PC-3 (cell line): ENCODE data around the gene RND1. TPM values are rescaled to one million over a fixed set of nuclear protein-coding genes. Genes with fewer than 3 reads are reported as not detected.

Source experiments
- ATAC-seq: fragments of 200-7000 bp; cut with Tn5 transposase; 2 replicates; pipeline ENCODE4 v1.9.1; 2020; ENCODE audit warnings: mild to moderate bottlenecking, moderate library complexity
- BruUV-seq: library from RNA; stranded (reverse); fragments of 400-500 nt; replicated peaks from 2 replicates; lab custom pipeline; 2021; lab: Mats Ljungman, UMichigan
- CTCF ChIA-PET: fragments of 300-600 bp; sonication (Branson Sonifier 250); formaldehyde crosslinking; loops from one replicate; lab custom pipeline; 2022; ENCODE audit warnings: antibody characterized with exemption; lab: Charles Lee
- POLR2A ChIA-PET: fragments of 300-600 bp; sonication (Branson Sonifier 250); formaldehyde crosslinking; loops from one replicate; lab custom pipeline; 2022; ENCODE audit warnings: antibody characterized with exemption; ENCODE audit not compliant: unreplicated experiment; lab: Charles Lee
- DNase-seq: peaks from one replicate; pipeline ENCODE4 v3.0.0-alpha.2; 2015
- H2AFZ ChIP-seq: fragments of 300-600 bp; sonication (generic); 2 replicates; pipeline ENCODE4 v1.6.0; 2016; ENCODE audit warnings: antibody characterized with exemption, low read length
- H3F3A ChIP-seq: fragments of 300-600 bp; sonication (generic); one replicate; pipeline ENCODE4 v1.6.0; 2017; ENCODE audit warnings: antibody characterized with exemption, low read length, control low read depth, mild to moderate bottlenecking; ENCODE audit not compliant: unreplicated experiment
- H3K27ac ChIP-seq: fragments of 300-600 bp; sonication (generic); 2 replicates; pipeline ENCODE4 v1.5.1; 2016; ENCODE audit warnings: mild to moderate bottlenecking, low read length
- H3K27me3 ChIP-seq: fragments of 300-600 bp; sonication (generic); 2 replicates; pipeline ENCODE4 v1.6.1; 2016; ENCODE audit warnings: low read length, mixed read lengths
- H3K36me3 ChIP-seq: fragments of 300-600 bp; sonication (generic); 2 replicates; pipeline ENCODE4 v1.6.1; 2016; ENCODE audit warnings: low read depth, mixed run types, low read length, mixed read lengths
- H3K4me1 ChIP-seq: fragments of 300-600 bp; sonication (generic); 2 replicates; pipeline ENCODE4 v1.5.1; 2016; ENCODE audit warnings: low read length; ENCODE audit not compliant: insufficient read depth
- H3K4me2 ChIP-seq: fragments of 300-600 bp; sonication (generic); 2 replicates; pipeline ENCODE4 v1.6.0; 2016; ENCODE audit warnings: low read length
- H3K4me3 ChIP-seq: fragments of 300-600 bp; sonication (generic); 2 replicates; pipeline ENCODE4 v1.5.1; 2016; ENCODE audit warnings: mild to moderate bottlenecking, low read length, mixed read lengths
- H3K79me2 ChIP-seq: fragments of 300-600 bp; sonication (generic); 2 replicates; pipeline ENCODE4 v1.6.1; 2017; ENCODE audit warnings: low read length, mixed read lengths
- H3K9ac ChIP-seq: fragments of 300-600 bp; sonication (generic); 2 replicates; pipeline ENCODE4 v1.6.0; 2016; ENCODE audit warnings: mild to moderate bottlenecking, low read length
- H3K9me2 ChIP-seq: fragments of 300-600 bp; sonication (generic); replicated peaks from 2 replicates; pipeline ENCODE4 v1.6.1; 2016; ENCODE audit warnings: mixed run types, low read length, mixed read lengths
- H3K9me3 ChIP-seq: fragments of 300-600 bp; sonication (generic); 2 replicates; pipeline ENCODE4 v1.6.1; 2016; ENCODE audit warnings: low read length, mixed read lengths
- H4K20me1 ChIP-seq: fragments of 300-600 bp; sonication (generic); 2 replicates; pipeline ENCODE4 v1.6.1; 2016; ENCODE audit warnings: low read length, mixed read lengths
- EZH2 ChIP-seq: fragments of 300-600 bp; sonication (generic); IDR thresholded peaks from one replicate; pipeline ENCODE4 v1.6.1; 2017; ENCODE audit warnings: antibody characterized with exemption, mild to moderate bottlenecking, low read length; ENCODE audit not compliant: unreplicated experiment
- EZH2phosphoT487 ChIP-seq: fragments of 300-600 bp; sonication (generic); IDR thresholded peaks from 2 replicates; pipeline ENCODE4 v1.6.1; 2018; ENCODE audit warnings: mild to moderate bottlenecking, antibody characterized with exemption, low read length, borderline replicate concordance
- intact Hi-C: fragments of 100-400 bp; cut with micrococcal nuclease; formaldehyde crosslinking; loops from 2 replicates; pipeline ENCODE4 v1.9.0; 2023
- total RNA-seq: library from RNA; depleted of rRNA; stranded (reverse); fragments of >200 nt; gene quantifications from 2 replicates; pipeline ENCODE4 v1.2.3, GENCODE V29; 2014
- TF ChIP-seq, protein P1 (sequence below): fragments of 300-600 bp; sonication (generic); conservative IDR thresholded peaks from 2 replicates; pipeline ENCODE4 v1.5.1; 2017; ENCODE audit warnings: antibody characterized with exemption, low read depth, mild to moderate bottlenecking, low read length

RND1 gene
- total RNA-seq, 1 experiment from 2014 or later = 8.3 TPM

DNA sequence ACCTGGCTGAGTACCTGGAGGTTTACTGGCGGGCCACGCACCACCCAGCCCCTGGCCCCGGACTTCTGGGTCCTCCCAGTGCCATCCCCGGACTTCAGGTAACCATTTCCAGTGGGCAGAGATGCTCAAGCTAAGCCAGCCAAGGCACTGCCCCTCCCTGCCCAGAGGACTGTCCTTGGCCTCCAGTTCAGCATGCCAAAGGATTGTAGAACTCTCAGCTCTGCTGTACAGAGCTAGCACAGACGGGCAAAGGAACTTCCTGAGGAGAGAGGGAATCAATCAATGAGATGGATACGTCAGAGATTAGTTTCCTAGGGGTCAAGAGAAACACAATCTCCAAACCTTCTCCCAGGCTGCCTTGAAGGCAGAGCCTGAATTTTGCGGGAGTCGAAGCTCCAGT is 38.6 kb downstream of the RND1 start:
- Histone ChIP-seq H3K27me3 (no peaks in the 10 kb centered on the region), H3K4me2 (no peak overlapping the region), H3K4me1 (no peaks in the 10 kb centered on the region), H3K9ac (no peak overlapping the region), H3K36me3 (peaks cover 27% of the 10 kb centered on the region), H4K20me1 (no peaks in the 10 kb centered on the region), H3K4me3 (no peak overlapping the region), H3K79me2 (no peaks in the 10 kb centered on the region), H3K9me2 (no peaks in the 10 kb centered on the region), H3F3A (no peaks in the 10 kb centered on the region), H2AFZ (no peak overlapping the region), H3K9me3 (no peaks in the 10 kb centered on the region), H3K27ac (no peak overlapping the region)
- ChIA-PET CTCF (interaction anchor here (0.5 to 0.6 kb wide), 3 partner anchors 220 to 1013 kb away, joined by 3 to 5 read pairs (median 4); no protein-coding TSS in a partner anchor), POLR2A (interaction anchor here (0.7 kb wide), 1 partner anchor 491 kb away, joined by 3 read pairs; no protein-coding TSS in a partner anchor)
- intact Hi-C loops = no loop called here
- BruUV-seq = no TSS peak
- DNase-seq (no peak), ATAC-seq (no peak)
- TF ChIP-seq EZH2phosphoT487 = no peak
- no peak for TF ChIP-seq EZH2
- TF ChIP-seq, protein P1, sequence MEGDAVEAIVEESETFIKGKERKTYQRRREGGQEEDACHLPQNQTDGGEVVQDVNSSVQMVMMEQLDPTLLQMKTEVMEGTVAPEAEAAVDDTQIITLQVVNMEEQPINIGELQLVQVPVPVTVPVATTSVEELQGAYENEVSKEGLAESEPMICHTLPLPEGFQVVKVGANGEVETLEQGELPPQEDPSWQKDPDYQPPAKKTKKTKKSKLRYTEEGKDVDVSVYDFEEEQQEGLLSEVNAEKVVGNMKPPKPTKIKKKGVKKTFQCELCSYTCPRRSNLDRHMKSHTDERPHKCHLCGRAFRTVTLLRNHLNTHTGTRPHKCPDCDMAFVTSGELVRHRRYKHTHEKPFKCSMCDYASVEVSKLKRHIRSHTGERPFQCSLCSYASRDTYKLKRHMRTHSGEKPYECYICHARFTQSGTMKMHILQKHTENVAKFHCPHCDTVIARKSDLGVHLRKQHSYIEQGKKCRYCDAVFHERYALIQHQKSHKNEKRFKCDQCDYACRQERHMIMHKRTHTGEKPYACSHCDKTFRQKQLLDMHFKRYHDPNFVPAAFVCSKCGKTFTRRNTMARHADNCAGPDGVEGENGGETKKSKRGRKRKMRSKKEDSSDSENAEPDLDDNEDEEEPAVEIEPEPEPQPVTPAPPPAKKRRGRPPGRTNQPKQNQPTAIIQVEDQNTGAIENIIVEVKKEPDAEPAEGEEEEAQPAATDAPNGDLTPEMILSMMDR = no peak

DNA sequence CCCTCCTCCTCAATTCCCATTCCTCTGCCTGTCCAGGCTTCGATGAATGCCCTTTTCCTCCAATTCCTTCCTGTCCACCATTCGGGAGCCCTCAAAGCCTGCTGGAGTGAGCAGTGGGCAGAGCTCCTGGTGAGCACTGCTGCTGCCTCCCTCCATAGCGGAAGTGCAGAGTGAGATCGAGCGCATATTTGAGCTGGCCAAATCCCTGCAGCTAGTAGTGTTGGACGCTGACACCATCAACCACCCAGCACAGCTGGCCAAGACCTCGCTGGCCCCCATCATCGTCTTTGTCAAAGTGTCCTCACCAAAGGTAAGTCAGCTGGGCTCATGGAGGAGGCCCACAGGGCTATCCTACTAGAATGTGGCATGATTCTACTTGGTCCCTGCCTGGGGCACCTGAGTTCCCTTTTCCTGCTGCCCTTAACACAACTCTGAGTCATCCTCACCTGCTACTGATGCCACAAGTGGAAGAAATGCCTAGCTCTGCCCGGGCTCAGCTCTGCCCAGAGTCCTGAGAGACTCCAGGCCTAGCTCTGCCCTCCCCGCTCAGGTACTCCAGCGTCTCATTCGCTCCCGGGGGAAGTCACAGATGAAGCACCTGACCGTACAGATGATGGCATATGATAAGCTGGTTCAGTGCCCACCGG is 39.3 kb downstream of the RND1 start:
- BruUV-seq = no TSS peak
- ChIA-PET POLR2A (interaction anchor here (0.7 kb wide), 1 partner anchor 491 kb away, joined by 3 read pairs; no protein-coding TSS in a partner anchor), CTCF (interaction anchor here (0.5 to 0.6 kb wide), 2 partner anchors 17 to 259 kb away, joined by 4 to 8 read pairs; no protein-coding TSS in a partner anchor)
- peaks cover 20% of the 10 kb centered on the region for H3K36me3 ChIP-seq
- H3K9ac ChIP-seq = no peak overlapping the region
- H3K27me3 ChIP-seq = no peaks in the 10 kb centered on the region
- H3K4me1 ChIP-seq = no peaks in the 10 kb centered on the region
- ATAC-seq (peak; percentile 59), DNase-seq (peak; percentile 51)
- H3K4me2 ChIP-seq = no peak overlapping the region
- no peak overlapping the region for H2AFZ ChIP-seq
- intact Hi-C loops = no loop called here
- no peaks in the 10 kb centered on the region for H3K79me2 ChIP-seq
- H3K27ac ChIP-seq = no peak overlapping the region
- H4K20me1 ChIP-seq = no peaks in the 10 kb centered on the region
- no peaks in the 10 kb centered on the region for H3K9me2 ChIP-seq
- no peaks in the 10 kb centered on the region for H3K9me3 ChIP-seq
- TF ChIP-seq, protein P1 = no peak
- TF ChIP-seq EZH2phosphoT487 (no peak), EZH2 (no peak)
- no peak overlapping the region for H3K4me3 ChIP-seq
- H3F3A ChIP-seq = no peaks in the 10 kb centered on the region

DNA sequence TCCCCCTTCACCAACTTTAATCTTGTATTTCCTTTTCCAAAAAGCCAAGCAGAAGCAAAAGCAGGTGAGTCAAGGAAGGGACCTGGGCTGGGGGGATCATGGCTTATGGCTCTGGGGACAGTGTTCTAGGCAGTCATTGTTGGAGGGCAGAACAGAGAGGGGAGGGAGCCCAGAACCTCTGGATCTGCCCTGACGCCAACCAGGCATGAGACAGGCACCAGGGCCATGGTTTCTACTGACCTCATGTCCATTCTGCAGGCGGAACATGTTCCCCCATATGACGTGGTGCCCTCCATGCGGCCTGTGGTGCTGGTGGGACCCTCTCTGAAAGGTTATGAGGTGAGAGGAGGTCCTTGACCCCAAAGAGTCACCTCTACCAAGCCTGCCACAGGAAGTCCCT is 40.8 kb downstream of the RND1 start:
- no peaks in the 10 kb centered on the region for H3F3A ChIP-seq
- ChIA-PET POLR2A (no interaction called here), CTCF (no interaction called here)
- intact Hi-C loops = no loop called here
- no peaks in the 10 kb centered on the region for H3K27me3 ChIP-seq
- H3K4me3 ChIP-seq = no peak overlapping the region
- no peak overlapping the region for H3K9ac ChIP-seq
- no peak overlapping the region for H3K27ac ChIP-seq
- BruUV-seq = no TSS peak
- H4K20me1 ChIP-seq = no peaks in the 10 kb centered on the region
- no peak overlapping the region for H2AFZ ChIP-seq
- DNase-seq (no peak), ATAC-seq (no peak)
- no peaks in the 10 kb centered on the region for H3K79me2 ChIP-seq
- no peak overlapping the region for H3K4me2 ChIP-seq
- TF ChIP-seq, protein P1 = no peak
- TF ChIP-seq EZH2 (no peak), EZH2phosphoT487 (no peak)
- no peaks in the 10 kb centered on the region for H3K9me3 ChIP-seq
- H3K36me3 ChIP-seq = peaks cover 7% of the 10 kb centered on the region
- no peaks in the 10 kb centered on the region for H3K9me2 ChIP-seq
- H3K4me1 ChIP-seq = no peaks in the 10 kb centered on the region
